HPDE6-E6E7 (cell line): ENCODE measurements around the gene DDX27.

Experiments used
- DNase-seq: peaks from one replicate; pipeline ENCODE4 v3.0.0; 2011; ENCODE audit warnings: missing footprints; ENCODE audit errors: extremely low spot score

DDX27 gene

DNA sequence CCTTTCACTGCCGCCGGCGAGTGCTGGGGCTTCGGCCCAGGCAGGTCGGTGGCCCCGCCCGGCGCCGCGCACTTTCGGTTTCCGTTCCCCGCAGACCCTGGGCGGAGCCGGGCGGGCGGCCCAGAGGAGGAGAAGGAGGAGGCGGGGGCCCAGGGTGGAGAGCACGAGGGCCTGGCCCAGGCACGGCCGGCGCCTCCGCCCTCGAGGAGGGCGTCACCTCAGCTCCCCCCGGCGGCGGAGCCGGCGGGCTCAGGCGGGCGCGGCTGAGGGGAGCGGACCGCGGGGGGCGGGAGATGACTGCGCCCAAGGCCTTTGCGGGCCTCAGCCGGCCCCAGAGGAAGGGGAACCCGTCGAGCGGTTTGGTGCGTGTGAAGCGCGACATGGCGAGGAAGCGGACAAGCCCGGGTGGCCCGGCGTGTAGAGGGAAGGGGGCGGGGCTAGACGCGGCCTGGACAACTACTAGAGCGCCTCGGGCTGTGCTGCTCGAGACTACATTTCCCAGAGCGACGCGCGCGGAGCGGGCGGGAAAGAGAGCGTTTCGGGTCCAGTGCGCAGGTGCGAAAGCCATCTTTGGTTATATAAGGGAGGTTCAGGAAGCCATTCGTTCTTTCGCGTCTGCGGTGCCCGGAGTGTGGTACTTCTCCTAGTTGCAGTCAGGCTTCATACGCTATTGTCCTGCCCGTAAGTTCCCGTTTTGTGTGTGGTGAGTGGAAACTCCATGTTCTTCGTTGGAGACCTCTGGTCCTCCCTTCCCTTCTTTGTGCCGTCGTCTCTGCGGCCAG is 59.0 kb downstream of the DDX27 start, which contains the start of gene ZNFX1:
TSS of gene ZNFX1 (minus strand) at position 22 of the 782 bp plus-strand sequence. CDS start 2,218 bp downstream, outside the sequence.
- DNase-seq = peak; percentile 99

GRCh38 chr20:49278818-49279676 is 59.8 kb downstream of the DDX27 start:
- DNase-seq = no peak

- DNase-seq = no peak
Observed at GRCh38 chr20:49279677-49280462, 60.7 kb downstream of the DDX27 start.

DNA sequence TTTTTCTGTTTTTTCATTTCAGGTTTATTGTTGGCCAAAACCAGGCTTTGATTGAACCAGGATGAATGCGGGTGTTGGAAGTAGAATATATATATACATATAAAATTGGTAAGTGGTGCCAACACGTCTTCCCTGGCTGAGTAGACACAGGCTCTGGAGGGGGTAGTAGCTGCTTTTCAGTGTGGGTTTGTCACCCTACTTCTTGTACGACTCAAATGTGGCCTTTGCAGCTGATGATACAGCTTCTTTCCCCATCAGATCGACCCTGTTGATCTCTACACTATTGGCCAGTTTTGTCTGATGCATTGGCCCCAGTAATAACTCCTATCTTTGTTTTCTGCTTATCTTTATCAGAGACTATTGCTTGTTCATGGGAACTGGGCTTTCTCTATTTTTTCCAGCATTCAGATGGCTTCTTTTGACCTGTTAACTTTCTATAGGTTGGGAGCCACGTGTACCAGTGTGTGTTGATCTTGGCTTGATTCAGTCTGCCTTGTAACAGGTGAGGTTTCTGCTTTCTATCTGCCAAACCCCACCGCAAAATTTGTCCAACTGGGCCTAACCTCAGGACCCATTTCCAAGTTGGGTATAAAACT is 61.3 kb downstream of the DDX27 start:
- no peak for DNase-seq

DNA sequence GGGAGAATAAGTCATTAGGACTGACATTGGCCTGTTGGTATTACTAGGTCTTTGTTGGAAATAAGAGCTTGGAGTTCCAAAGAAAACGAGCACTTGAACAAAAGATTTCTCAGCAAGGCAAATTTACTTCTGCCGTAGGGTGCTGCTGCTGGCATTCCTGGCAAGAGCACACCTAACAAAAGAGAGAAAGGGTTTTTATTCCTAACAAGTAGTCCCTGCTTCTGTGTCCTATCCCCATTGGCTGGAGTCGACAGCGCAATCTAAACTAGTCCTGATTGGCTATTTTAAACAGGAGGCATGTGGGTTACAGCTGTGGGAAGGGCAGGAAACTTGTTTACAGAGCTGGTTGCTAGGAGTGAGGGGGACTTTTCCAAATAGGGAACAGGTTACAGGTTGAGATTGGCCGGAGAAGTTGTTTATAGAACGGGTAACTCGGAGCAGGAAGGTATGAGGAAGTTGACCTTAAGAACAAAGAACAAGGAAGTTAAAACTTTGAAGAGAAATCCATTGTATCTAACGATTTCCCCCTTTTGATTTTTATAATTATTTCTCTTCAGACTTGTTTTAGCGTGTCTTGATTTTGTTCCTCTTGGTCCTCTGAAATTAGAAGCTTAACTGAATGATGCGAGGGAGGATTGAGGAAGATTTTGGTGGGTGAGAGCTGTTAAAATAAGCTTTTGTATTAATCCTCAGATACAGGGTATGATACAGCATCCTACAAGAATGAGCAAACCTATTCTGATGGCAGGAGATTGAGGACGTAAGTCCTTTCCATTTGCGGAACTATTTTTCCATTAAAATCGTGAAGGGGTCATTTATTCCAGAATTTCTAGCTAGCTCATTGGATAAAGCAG is 62.1 kb downstream of the DDX27 start:
- DNase-seq = no peak

DNA sequence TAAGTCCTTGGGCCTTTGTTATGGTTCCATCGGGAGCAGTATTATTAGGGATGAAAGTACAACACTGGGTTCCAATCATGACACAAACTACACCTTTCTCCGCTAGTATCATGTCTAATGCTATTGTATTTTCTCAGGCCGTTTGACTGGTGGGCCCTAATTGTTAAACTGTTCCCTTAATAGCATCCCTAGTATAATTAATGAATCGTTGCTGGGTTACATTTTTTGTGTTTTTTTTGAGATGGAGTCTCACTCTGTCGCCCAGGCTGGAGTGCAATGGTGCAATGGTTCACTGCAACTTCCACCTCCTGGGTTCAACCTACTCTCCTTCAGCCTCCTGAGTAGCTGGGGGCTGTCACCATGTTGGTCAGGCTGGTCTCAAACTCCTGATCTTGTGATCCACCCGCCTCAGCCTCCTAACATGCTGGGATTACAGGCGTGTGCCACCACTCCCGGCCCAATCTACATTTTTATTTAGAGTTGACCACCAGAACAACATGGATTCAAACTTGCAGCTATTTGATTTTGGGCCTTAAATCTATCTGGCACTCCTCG is 62.8 kb downstream of the DDX27 start:
- DNase-seq = no peak

- DNase-seq = no peak
Observed at GRCh38 chr20:49282584-49283171, 63.5 kb downstream of the DDX27 start.

DNA sequence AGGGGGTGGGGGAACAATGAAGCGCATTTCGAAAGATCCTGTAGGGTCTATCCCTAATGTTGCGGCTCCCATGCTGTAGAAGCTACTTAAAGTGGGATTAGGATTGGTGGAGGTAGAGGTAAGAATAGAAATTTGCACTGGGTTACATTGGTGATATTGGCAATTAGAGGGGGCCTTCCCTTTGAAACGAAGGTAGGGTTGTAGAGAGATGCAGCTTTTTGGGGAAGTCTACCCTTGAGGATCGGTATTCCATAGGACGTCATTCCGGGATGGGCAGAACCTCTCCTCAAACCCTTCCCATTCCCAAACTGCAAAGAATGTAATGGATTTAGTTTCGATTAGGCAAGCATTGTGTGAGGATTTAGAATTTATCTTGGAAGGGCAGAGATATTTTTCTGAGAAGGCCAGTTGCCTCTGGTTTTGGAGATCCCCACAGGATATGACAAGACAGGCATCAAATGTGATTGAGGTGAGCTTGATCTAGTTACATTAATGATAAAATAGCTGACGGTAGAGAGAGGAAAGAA is 64.0 kb downstream of the DDX27 start:
- DNase-seq = no peak

- DNase-seq = no peak
Observed at GRCh38 chr20:49283703-49284625, 64.7 kb downstream of the DDX27 start.

DNA sequence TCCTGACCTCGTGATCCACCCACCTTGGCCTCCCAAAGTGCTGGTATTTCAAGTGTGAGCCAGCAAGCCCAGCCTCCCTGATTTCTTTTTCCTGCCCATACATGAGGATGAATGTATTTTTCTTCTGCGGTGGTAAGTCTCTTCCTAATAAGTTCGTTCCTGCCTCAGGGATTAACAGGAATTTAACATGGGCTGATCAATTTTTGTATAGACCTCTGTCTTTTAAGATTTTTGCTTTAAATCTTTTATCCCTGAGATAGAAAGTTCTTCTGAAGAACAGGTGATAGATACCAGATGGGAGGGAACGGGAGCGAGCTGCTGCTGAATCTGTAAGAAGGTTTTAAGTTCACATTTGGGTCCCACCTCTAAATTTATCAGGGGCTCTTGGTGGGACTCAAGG is 65.6 kb downstream of the DDX27 start:
- DNase-seq = no peak

GRCh38 chr20:49285233-49285668 is 66.0 kb downstream of the DDX27 start:
- no peak for DNase-seq

- DNase-seq = no peak
Observed at GRCh38 chr20:49285813-49286494, 66.7 kb downstream of the DDX27 start.

GRCh38 chr20:49286689-49287551 is 67.7 kb downstream of the DDX27 start:
- peak; percentile 71 for DNase-seq

- no peak for DNase-seq
Observed at GRCh38 chr20:49287555-49288249, 68.5 kb downstream of the DDX27 start.

GRCh38 chr20:49288250-49288751 is 69.1 kb downstream of the DDX27 start:
- no peak for DNase-seq
